Fibroblast of skin of left quadriceps (primary cell): ENCODE measurements around the gene SCAMP5.

Experiments
- DNase-seq, 2 experiments: peaks; one replicate each; pipeline ENCODE4 v3.0.0-alpha.2; 2013; ENCODE audit warnings: low read depth in 2 of 2

The SCAMP5 gene, protein sequence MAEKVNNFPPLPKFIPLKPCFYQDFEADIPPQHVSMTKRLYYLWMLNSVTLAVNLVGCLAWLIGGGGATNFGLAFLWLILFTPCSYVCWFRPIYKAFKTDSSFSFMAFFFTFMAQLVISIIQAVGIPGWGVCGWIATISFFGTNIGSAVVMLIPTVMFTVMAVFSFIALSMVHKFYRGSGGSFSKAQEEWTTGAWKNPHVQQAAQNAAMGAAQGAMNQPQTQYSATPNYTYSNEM

DNA sequence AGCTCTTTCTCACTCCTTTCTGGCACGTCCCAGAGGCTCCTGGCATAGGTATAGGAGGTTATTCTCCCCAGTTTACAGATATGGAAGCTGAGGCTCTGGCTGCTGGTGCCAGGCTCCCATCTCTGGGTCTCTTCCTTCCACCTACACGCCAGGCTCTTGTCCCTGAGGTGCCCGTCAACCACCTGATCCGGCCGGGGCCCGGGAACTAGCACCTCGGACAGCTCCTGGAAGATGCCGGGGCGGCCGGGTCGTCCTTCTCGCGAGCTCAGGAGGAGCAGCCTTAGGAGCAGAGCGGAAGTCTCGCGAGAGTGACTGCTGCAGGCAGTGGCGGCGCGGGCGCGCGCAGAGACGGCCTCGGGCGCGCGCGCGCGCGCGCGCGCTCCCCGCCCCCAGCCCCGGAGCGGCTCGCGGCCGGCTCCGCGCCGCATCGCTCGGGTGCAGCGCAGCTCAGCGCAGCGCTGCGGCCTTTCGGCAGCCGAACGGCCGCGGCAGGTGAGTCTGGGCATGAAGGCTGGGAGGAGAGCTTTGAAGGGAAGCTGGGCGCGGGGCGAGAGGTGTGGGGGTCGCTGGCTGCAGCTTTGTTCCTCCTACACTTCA lies at the start of gene SCAMP5:
Gene SCAMP5, plus strand, starts transcription at position 382 of the 597 bp plus-strand sequence. CDS start 16,277 bp downstream, outside the sequence.
- DNase-seq: peak; percentile 75 to 80

DNA sequence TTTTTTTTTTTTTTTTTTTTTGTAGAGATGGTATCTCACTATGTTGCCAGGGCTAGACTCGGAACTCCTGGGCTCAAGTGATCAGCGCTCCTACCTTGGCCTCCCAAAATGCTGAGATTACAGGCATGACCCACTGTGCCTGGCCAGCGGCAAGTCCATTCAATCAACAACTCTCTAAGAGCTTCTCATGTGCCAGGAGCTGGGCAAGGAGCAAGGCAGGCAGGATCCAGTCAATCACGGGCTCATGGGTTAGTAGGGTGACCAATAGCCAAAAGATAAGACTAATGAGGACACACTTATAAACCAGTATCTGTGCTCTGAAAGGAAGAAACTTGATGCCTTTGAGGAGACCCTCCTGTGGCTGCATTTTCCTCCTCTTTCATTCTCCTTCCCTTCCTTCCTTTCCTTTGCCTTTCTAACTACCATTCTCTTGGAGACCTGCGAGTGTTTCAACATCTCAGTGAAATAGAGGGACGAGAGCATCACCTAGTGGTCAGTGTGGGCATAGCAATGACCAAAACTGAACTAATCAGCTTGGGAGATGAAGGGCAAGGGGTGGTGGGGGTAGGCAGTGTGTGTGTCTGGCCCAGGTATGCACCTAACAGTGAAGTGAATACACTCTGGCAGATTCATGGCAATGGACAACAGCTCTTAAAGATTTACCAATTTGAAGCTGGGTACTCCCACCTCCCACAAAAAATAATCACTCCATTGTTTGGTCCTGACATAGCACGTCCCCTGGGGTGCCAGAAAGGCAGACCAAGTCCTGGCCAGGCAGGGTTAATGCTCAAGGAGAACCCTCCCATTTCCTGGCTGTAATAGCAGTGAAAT lies 45.1 kb upstream of the SCAMP5 start:
- DNase-seq: peak; percentile 42 to 44

DNA sequence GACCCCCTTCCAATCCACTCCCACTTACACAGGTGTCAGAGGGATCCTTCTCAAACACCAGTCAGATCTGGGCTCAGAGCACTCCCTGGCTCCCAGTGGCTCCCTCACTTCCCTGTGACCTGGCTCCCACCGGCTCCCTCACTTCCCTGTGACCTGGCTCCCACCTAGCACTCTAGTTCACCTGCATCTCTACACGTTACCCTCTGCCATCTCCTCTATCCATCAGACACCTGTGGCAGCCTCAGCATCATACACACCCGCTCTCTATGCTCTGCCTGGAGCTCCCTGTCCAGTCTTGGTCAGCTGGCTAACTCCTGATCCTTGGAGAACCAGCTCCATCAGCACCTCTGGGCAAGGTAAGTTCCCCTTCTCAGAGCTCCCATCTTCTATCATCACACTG lies 44.4 kb upstream of the SCAMP5 start:
- DNase-seq: no peak

DNA sequence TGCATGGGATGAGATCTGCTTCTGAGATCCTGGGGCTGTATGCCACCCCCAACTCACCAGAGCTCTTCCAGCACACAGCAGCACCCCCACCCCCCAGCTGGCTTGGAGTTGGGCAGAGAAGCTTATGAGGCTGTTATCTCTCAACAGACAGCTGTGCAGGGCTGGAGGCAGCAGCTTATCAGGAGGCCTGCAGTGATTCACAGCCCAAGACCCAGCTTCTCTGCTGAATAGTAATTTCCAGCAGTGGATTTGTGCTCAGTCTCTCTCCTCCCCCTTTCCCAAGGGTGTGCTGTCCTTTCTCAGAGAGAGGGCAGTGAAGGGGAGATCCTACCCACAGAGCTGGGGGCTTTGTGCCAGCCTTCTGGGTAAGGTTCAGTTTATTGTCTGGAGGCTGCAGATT lies 40.8 kb upstream of the SCAMP5 start:
- DNase-seq: no peak

DNA sequence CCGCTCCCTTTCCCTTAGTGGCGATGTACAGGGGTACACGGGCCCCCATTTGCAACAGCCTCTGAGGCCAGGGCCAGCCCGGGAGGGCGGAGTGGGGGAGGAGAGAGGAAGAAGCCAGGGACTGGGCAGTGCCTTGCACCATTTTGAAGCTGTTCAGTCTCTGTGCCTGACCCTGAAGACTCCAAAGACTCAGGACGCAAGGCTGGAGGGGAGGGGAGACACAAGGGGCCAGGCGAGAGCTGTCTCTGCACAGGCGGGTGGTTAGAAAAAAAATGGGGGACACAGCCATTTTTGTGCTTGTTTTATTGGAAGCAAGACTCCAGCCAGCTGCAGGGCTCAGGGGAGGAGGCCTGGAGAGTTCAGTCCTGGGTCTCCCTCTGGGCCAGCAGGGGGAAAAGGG lies 40.3 kb upstream of the SCAMP5 start:
- no peak for DNase-seq

DNA sequence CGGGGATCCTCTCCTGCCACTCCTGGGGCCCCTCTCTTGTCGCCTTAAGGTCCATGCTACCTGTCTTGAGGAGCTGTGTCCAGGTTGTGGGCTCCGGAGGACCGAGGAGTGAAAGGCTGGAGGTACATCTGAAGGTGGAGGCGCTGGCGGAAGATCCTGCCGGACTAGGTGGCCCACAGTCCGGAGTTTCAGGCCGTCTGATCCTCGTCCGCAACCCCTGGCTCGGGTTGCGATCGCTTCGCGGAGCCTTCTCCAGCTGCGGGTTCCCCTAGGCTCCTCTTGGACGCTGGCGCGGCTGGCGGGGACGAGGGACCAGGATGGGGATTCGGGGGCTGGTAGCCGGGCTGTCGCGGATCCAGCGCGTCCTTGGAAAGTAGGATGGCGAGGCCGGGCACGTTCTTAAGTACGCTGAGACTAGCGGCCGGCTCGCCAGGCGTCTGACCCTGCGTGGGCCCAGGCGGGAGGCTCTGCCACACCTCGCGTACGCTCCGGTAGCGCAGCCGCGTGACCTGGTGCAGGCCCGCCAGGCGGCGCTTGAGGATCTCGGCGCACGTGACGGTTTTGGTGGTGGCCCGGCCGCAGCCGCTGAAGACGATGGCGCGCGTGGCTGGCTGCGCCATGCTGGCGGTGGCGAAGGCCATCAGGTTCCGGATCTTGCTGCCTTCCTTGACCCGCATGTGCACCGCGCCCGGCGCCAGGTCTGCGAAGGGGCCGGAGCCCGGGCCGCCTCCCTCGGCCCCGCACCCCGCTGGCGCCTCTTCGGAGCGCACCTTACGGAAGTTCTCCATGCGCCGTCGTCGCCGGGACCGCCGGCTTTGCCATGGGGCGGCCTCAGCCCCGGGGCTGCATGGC lies 39.3 kb upstream of the SCAMP5 start:
- DNase-seq: no peak

DNA sequence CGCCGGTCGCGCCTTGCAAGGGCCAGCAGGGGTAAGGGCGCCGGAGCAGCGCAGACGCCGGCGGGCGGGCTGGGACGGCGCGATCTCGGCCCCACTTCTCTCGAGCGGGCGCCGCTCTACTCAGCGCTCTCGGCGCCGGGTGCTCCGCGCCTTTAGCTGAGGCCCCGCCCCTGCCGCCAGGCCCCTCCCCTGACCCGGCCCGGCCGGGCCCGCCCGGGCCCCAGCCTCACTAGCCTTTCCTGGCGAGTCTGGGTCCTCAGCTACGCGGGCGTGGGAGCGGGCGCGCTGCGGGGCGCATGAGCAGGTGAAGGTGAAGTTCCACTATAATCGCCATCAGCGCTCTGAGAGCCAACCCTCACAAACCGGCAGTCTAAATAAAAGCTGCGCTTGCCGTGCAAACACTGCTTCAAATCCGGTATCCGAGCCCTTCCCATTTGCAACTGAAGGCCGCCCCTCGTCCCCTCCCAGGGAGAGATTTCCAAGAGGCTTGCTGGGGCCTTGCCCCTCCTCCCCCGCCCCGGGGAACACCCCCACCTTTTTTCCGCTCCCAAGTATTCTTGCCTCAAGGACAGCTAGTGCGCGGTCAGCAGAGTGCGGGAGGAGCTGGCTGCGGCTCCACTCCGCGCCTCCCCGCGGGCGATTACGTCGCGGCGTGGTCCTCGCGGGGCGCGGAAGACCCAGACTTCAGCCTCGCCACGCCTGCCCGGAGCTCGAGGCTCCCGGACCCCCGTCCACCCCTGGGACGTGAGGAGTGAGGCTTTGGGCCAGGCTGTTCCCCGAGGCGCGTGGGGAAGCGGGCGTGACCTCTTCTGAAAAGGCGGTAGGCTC lies 38.5 kb upstream of the SCAMP5 start, which contains the start of gene RPP25:
Gene RPP25, minus strand, starts transcription at position 125 of the 828 bp plus-strand sequence. CDS start 189 bp downstream, outside the sequence.
- peak in 1 of 2 experiments; percentile 40 for DNase-seq

DNA sequence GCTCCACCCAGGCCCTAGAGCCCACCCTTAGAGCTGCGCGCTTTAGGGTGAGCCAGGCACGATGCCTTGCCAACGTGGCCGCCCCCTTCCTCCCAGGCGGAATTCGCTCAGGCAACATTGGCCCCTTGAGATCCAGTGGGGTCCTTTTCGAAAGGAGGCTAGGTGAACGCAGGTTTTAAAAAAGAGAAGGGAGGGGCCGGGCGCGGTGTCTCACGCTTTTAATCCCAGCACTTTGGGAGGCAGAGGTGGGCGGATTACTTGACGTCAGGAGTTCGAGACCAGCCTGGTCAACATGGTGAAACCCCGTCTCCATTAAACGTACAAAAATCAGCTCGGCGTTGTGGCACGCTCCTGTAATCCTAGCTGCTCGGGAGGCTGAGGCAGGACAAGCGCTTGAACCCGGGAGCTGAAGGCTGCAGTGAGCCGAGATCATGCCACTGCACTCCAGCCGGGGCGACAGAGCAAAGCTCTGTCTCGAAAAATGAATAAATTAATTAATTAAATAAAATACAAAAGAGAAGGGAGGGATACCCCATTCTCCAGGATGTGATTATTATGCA lies 37.8 kb upstream of the SCAMP5 start:
- no peak for DNase-seq

DNA sequence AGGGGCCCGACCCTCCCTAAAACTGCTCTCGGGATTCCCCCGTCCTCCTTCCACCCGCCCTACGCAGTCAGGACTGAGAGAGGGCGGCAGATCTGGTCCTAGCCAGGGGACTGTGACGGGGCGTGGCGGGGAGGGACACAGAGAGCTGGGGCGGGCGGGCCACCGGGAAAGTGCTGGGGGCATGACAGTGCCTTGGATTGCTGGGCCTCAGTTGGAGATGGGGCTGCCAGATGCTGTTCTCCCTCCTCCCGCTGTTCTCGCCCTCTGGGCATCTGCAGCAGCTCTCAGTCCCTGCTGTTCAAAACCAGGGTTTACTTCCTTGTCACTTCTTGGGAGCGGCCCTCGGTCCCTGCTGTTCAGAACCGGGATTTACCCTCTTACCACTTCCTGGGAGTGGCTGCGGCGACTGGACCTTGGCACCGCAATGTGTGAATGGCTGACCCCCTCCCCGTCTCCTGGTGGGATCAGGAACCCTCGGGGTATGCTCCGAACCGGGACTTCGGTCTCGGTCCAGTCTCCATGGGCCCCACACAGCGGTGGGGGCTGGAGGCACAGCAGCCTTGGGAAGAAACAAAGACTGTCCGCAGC lies 36.9 kb upstream of the SCAMP5 start:
- DNase-seq: no peak

DNA sequence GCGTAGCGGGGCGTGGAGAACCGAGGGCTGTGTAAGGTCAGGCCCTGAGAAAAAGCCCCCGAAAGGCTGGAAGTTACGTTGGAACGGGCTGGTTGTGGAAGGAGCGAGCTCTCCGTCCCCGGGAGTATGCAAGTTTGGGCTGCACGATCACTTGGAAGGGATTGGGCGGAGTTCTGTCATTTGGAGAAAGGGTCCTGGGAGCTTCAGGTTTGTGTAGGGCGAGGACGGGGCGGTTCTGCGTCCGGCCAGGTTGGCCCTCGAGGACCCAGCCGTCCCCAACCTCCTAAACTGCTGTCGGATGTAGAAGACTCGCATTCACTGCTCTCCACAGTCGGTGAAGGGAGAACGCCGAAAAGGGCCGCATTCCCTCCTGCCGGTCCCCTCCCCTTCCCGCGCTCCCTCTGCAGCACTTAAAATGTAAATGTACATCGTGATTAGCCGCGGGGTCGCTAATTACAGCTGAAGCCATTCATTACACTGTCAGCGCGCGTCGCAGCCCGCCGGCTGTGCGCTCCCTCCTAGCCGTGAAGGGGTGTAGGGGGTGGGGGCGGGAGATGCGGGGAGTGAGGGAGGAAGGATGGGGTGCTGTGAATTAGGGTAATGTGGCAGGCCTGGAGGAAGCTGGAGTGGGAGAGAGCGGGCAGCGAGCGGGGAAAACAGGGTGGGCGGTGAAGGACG lies 36.3 kb upstream of the SCAMP5 start:
- no peak for DNase-seq

DNA sequence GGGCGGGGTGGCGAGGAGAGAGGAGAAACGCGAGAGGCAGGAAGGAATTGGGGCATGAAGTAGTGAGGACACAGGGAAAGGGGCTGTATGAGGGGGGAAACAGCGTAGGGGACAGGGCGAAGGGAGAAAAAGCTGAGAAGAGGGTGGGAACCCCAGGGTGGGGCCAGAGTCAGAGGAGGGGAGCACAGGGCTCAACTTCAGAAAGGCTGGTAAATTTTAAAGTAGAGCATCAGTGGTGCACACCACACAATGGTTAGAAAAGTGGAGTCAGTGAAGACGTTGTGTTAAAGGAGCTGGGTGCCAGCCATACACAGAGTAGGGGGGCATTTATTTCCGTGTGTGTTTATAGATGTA lies 35.8 kb upstream of the SCAMP5 start:
- no peak for DNase-seq

DNA sequence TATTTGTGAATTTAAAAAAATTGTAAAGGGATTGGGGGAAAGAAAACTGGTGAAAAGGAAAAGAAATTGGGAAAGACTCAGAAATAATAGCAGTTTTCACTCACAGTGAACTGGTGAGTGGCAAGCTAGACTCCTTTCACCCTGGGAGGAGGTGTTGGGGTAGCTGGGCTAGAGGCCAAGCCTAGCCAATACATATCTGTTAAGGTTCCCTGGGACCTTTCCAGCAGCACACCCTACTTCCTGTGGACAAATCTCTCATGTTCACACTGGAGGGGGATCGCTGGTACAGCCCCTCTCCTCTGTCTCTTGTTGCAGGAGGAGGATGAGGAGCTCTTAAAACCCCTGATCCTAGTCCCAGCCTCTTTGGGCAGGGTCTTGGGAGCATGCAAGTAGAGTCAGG lies 35.1 kb upstream of the SCAMP5 start:
- no peak for DNase-seq

DNA sequence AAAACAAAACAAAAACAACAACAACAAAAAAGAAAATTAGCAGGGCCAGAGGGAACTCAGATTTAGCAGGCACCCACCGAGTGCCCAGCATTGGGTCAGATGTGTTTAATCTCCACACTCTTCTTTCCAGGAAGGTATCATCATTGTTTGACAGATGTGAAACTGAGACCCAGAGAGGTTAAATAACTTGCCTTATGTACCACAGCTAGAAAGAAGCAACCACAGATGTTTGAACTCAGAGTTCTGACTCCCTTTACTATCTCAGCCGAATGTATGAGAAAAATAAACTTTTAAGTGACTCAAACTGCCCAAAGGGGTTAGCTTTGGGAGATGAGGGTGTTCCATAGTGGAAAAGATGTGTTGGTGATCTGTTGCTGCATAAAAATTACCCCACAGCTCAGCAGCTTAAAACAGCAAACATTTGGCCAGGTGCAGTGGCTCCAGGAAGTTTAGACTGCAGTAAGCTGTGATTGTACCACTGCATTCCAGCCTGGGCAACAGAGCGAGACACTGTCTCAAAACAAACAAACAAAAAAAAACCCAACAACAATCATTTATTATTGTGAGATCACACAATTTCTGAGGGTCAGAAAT lies 34.3 kb upstream of the SCAMP5 start:
- no peak for DNase-seq

DNA sequence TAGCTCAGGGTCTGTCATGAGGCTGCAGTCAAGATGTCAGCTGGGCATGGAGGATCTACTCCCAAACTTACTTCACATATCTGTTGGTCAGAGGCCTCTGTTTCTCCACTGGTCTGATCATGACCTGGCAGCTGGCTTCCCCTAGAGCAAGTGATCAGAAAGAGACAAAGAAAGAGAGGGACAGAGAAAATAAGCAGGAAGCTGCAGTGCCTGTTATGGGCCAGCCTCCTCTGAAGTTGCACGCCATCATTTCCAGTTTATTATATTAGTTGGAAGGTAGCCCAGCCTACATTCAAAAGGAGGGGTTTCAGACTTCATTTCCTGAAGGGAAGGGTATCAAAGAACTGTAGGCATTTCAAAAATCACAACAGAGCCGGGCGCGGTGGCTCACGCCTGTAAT lies 33.7 kb upstream of the SCAMP5 start:
- DNase-seq: no peak

DNA sequence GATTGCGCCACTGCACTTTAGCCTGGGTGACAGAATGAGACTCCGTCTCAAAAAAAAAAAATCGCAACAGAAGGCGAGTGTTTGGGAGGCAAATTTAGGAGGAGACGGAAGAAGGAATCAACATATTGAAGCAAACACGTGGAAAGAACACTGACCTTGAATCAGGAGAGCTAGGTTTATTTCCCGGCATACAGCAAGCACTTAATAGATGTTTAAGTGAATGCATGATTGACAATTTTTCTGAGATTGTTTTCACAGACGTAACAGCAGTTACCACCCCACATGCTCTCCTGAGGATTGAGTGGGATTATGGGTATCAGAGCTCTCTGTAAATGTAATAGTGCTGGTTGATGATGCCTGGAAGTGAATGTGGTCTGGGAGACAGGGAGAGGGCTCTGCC lies 33.1 kb upstream of the SCAMP5 start:
- no peak for DNase-seq

DNA sequence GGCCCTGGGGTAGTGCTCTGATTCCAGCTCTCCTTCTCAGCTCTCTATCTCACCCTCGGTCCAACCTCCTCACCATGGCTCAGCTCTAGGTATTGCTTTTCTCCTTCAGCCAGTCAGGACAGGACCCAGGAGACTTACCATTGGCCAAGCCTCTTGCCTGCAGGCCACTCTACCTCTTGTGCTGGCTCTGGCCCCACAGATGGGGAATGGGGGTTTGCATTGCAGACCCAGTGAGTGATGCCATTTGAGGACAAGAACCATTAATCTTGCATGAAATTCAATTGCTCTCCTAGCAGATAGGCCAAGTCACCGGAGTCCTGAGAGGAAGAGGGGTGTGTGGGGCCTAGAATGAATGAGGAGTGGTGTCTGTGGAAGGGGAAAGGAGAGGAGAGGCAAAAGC lies 32.7 kb upstream of the SCAMP5 start:
- no peak for DNase-seq

DNA sequence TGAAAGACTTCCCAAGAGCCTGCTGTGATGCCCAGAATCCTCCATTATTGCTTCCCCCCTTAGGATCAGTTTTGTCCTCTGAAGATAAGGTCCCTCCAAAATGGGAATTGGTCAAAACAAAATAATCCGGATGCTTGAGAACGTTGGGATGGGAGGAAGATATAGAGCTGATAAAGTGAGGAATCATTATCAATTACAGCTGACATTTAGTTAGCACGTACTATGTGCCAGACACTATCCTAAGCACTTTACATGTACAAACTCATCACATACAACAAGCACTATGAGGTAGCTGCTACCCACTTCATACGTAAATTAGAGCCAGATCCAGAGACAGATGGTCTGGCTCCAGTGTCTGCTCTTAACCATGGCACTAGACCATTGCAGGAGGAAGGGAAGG lies 32.1 kb upstream of the SCAMP5 start:
- DNase-seq: no peak

DNA sequence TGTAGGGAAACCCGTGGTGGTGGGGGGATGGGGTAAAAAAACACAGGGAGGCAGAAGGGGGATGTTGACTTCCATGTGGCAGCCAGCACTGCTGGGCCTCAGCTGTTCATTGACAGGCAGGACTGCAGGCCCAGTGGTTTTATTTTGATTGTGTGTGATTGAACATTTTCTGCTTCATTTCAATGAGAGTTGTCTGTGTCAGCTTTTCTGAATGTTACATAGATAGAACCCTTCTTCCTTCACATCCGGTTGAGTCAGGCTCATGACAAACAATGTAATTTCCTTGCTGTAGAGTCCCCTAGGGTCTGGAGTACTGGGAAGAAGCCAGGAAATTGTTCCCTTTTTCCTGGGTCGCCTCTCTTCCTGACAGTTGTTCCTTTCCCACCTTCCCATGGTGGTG lies 30.6 kb upstream of the SCAMP5 start:
- peak in 1 of 2 experiments; percentile 14 for DNase-seq

DNA sequence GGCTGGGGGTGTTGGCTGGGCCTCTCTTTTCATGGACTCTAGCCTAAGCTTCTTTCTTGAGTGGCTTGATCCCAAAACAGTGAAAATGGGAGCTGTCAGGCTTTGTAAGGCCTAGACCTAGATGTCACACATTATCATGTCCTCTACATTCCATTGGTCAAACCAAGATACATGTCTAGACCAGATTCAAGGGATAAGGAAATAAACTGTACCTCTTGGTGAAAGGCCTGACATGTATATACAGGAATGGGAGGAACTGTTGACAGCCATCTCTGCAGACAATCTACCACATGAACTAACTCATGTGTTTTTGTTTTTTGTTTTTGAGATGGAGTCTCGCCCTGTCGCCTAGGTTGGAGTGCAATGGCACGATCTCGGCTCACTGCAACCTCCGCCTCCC lies 27.7 kb upstream of the SCAMP5 start:
- no peak for DNase-seq
